Gastrocnemius medialis (tissue), 4 donors: ENCODE results near the gene CPED1.

Experiments used
- CTCF ChIP-seq, 5 experiments: fragments of 450-650 bp in 3 of 5; fragments of 200-600 bp in 2 of 5; sonication (generic) in 2 of 5; IDR thresholded peaks in 4 of 5; conservative IDR thresholded peaks in 1 of 5; 1 replicate in 4 of 5; 2 replicates in 1 of 5; pipeline ENCODE4 v1.5.1; 2016 to 2019; ENCODE audit warnings: antibody characterized with exemption in 5 of 5, mild to moderate bottlenecking in 3 of 5, moderate library complexity in 3 of 5
- POLR2A ChIP-seq, 2 donors: fragments of 450-650 bp; IDR thresholded peaks; one replicate each; pipeline ENCODE4 v1.6.1; 2017; ENCODE audit warnings: antibody characterized with exemption in 2 of 2, mild to moderate bottlenecking in 2 of 2, moderate library complexity in 2 of 2

- TF ChIP-seq CTCF (IDR thresholded peaks at IDR 0.05 in 4 of 5, conservative IDR thresholded peaks at IDR 0.05 in 1 of 5) = no peak
- no peak for TF ChIP-seq POLR2A (IDR thresholded peaks at IDR 0.05)
Measured at GRCh38 chr7:121164247-121164646, 175.7 kb downstream of the CPED1 start.
